HG03159 (cell line): Measurements from ENCODE around the gene USP33.
"Not testable (repeated sequence)": the region's sequence is repeated elsewhere in the genome, so short reads cannot be mapped to it uniquely, and the experiment has no call there.

Source experiments
- ATAC-seq: cut with Tn5 transposase; IDR thresholded peaks from one replicate; pipeline ENCODE4 v1.9.1; 2021; ENCODE audit warnings: mild to moderate bottlenecking, moderate library complexity; ENCODE audit not compliant: unreplicated experiment

USP33 gene

GRCh38 chr1:77741316-77741715, 18.3 kb downstream of the USP33 start:
- ATAC-seq: no peak

- no peak for ATAC-seq
These were observed 20.4 kb downstream of the USP33 start for GRCh38 chr1:77739235-77739634.

GRCh38 chr1:77732090-77732489, 27.6 kb downstream of the USP33 start:
- ATAC-seq: no peak

- ATAC-seq: no peak
These were observed 33.9 kb downstream of the USP33 start for GRCh38 chr1:77725706-77726105.

- no peak for ATAC-seq
These were observed 41.5 kb downstream of the USP33 start for GRCh38 chr1:77718181-77718580.

GRCh38 chr1:77716065-77716464, 43.6 kb downstream of the USP33 start:
- no peak for ATAC-seq

- no peak for ATAC-seq
These were observed 49.9 kb downstream of the USP33 start for GRCh38 chr1:77709727-77710126.

GRCh38 chr1:77706321-77706720, 53.3 kb downstream of the USP33 start:
- ATAC-seq: no peak

GRCh38 chr1:77704736-77705135, 54.9 kb downstream of the USP33 start:
- no peak for ATAC-seq

- not testable (repeated sequence) for ATAC-seq
These were observed 60.0 kb downstream of the USP33 start for GRCh38 chr1:77699673-77700072.

GRCh38 chr1:77697441-77697840, 62.2 kb downstream of the USP33 start:
- no peak for ATAC-seq

- ATAC-seq: peak; percentile 44
These were observed 70.7 kb downstream of the USP33 start for GRCh38 chr1:77688939-77689338.

- no peak for ATAC-seq
These were observed 72.1 kb downstream of the USP33 start for GRCh38 chr1:77687519-77687906.

GRCh38 chr1:77686796-77687518, 72.7 kb downstream of the USP33 start:
- no peak for ATAC-seq

GRCh38 chr1:77683160-77684148, 76.2 kb downstream of the USP33 start:
- ATAC-seq: peak; percentile 76

- ATAC-seq: peak; percentile 73
These were observed 77.0 kb downstream of the USP33 start, which contains the start of gene ZZZ3 for GRCh38 chr1:77682460-77683159. TSS of gene ZZZ3 (minus strand) at chr1:77682658. CDS start at chr1:77633354, 49,304 bp downstream.

GRCh38 chr1:77680173-77680572, 79.5 kb downstream of the USP33 start:
- no peak for ATAC-seq

- ATAC-seq: no peak
These were observed 80.7 kb downstream of the USP33 start for GRCh38 chr1:77678660-77679610.

GRCh38 chr1:77674807-77675206, 84.8 kb downstream of the USP33 start:
- ATAC-seq: not testable (repeated sequence)
